NCI-H128 (cell line): ENCODE results near the gene ACACB.

Experiments
- DNase-seq: peaks from one replicate; lab custom pipeline; 2025; ENCODE audit not compliant: unreplicated experiment; lab: John Stamatoyannopoulos, UW

Gene ACACB

GRCh38 chr12:109273354-109273753 is 157.0 kb downstream of the ACACB start:
- DNase-seq: peak; percentile 43

- no peak for DNase-seq
Observed at GRCh38 chr12:109274381-109274780, 158.0 kb downstream of the ACACB start.

GRCh38 chr12:109275173-109275572 is 158.8 kb downstream of the ACACB start:
- DNase-seq: no peak

GRCh38 chr12:109276160-109276559 is 159.8 kb downstream of the ACACB start:
- no peak for DNase-seq

GRCh38 chr12:109277255-109277898 is 161.0 kb downstream of the ACACB start:
- no peak for DNase-seq

GRCh38 chr12:109277899-109278762 is 161.7 kb downstream of the ACACB start:
- DNase-seq: no peak

- no peak for DNase-seq
Observed at GRCh38 chr12:109278912-109279311, 162.5 kb downstream of the ACACB start.

- no peak for DNase-seq
Observed at GRCh38 chr12:109279525-109279924, 163.1 kb downstream of the ACACB start.

- no peak for DNase-seq
Observed at GRCh38 chr12:109281452-109281851, 165.1 kb downstream of the ACACB start.

- no peak for DNase-seq
Observed at GRCh38 chr12:109284392-109284791, 168.0 kb downstream of the ACACB start.

GRCh38 chr12:109286252-109286651 is 169.9 kb downstream of the ACACB start:
- DNase-seq: no peak

- no peak for DNase-seq
Observed at GRCh38 chr12:109286652-109287051, 170.3 kb downstream of the ACACB start.

GRCh38 chr12:109287181-109287580 is 170.8 kb downstream of the ACACB start:
- no peak for DNase-seq

- no peak for DNase-seq
Observed at GRCh38 chr12:109287811-109288469, 171.6 kb downstream of the ACACB start.

- DNase-seq: no peak
Observed at GRCh38 chr12:109288571-109288970, 172.2 kb downstream of the ACACB start.

GRCh38 chr12:109289004-109289403 is 172.6 kb downstream of the ACACB start:
- no peak for DNase-seq

GRCh38 chr12:109289551-109289950 is 173.2 kb downstream of the ACACB start:
- DNase-seq: no peak

- DNase-seq: no peak
Observed at GRCh38 chr12:109290061-109290460, 173.7 kb downstream of the ACACB start.

- no peak for DNase-seq
Observed at GRCh38 chr12:109291117-109291516, 174.7 kb downstream of the ACACB start.

- peak; percentile 89 for DNase-seq
Observed at GRCh38 chr12:109291521-109292341, 175.3 kb downstream of the ACACB start.

GRCh38 chr12:109292342-109292711 is 175.9 kb downstream of the ACACB start:
- DNase-seq: no peak
